ENCODE measurements around the gene ARPC5. TPM values are rescaled to one million over a fixed set of nuclear protein-coding genes. Genes with fewer than 3 reads are reported as not detected.

ARPC5 gene
- polyA plus RNA-seq, 1 experiment = 293 TPM

DNA sequence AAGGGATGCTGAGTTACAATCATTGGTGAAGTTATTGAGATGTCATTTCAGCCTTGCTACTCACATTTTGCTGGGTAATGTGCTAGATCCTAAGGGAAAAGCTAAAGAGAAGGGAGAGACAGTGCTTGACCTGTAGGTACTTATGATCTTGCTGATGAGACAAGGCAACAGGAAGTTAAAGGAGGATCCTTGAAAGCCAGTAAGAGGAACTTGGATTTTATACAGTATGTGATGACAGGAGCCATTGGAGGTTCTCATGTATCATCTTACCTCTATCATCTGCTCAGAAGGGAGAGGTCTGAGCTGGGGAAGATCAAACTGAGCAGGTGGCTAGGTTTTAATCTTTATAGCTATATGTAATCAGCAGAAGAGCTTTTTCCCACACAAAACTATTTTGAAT lies 11.2 kb upstream of the ARPC5 start:
- CTCF ChIA-PET = interaction anchor here (0.6 to 5.3 kb wide), 4 partner anchors 9 to 1010 kb away, joined by 3 to 46 read pairs (median 20); no protein-coding TSS in a partner anchor
- Histone ChIP-seq H3K9me3 (ENCODE audit: control insufficient read depth, insufficient read depth, low read length) (no peaks in the 10 kb centered on the region), H3K27me3 (ENCODE audit: control insufficient read depth, insufficient read depth, low read length) (no peaks in the 10 kb centered on the region), H3K27ac (ENCODE audit: low read depth, low read length) (no peak overlapping the region), H3K4me3 (ENCODE audit: low read depth, low read length) (no peak overlapping the region)
- no peak for DNase-seq (ENCODE audit: low read depth, low spot score)
- TF ChIP-seq CTCF (IDR thresholded peaks at IDR 0.05; ENCODE audit: low read depth, low read length) = no peak
- POLR2A ChIA-PET = no interaction called here

- no peak for DNase-seq (ENCODE audit: low read depth, low spot score)
- Histone ChIP-seq H3K4me3 (ENCODE audit: low read depth, low read length) (no peak overlapping the region), H3K27ac (ENCODE audit: low read depth, low read length) (no peak overlapping the region), H3K27me3 (ENCODE audit: control insufficient read depth, insufficient read depth, low read length) (no peaks in the 10 kb centered on the region), H3K9me3 (ENCODE audit: control insufficient read depth, insufficient read depth, low read length) (no peaks in the 10 kb centered on the region)
- POLR2A ChIA-PET = no interaction called here
- TF ChIP-seq CTCF (IDR thresholded peaks at IDR 0.05; ENCODE audit: low read depth, low read length) = no peak
- CTCF ChIA-PET = interaction anchor here (1.0 to 5.3 kb wide), 4 partner anchors 10 to 271 kb away, joined by 3 to 46 read pairs (median 18); no protein-coding TSS in a partner anchor
These were observed 9.9 kb upstream of the ARPC5 start for GRCh38 chr1:183645531-183645930.

DNA sequence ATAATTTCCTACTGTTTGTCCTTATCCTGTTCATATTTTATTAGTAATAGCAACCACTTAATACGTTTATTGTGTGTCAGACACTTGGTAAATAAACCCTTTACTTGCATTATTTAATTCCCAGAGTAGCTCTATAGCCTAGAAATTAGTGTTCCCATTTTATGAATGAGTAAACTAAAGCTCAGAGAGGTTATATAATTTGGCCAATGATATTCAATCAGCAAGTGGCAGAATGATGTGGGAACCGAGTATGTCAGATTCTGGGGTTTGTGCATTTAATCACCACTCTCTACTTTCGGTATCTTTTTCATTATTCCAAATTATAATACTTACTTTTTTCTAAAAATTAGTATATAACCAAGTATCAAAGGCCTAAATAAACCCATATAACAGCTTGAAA lies 6.6 kb upstream of the ARPC5 start:
- TF ChIP-seq CTCF (IDR thresholded peaks at IDR 0.05; ENCODE audit: low read depth, low read length) = no peak
- POLR2A ChIA-PET = no interaction called here

GRCh38 chr1:183640193-183640592 lies 4.6 kb upstream of the ARPC5 start:
- ChIA-PET CTCF (interaction anchor here (0.6 to 1.8 kb wide), 2 partner anchors 276 to 691 kb away, joined by 3 to 4 read pairs; no protein-coding TSS in a partner anchor), POLR2A (no interaction called here)
- Histone ChIP-seq H3K27me3 (ENCODE audit: control insufficient read depth, insufficient read depth, low read length) (no peaks in the 10 kb centered on the region), H3K9me3 (ENCODE audit: control insufficient read depth, insufficient read depth, low read length) (no peaks in the 10 kb centered on the region), H3K4me3 (ENCODE audit: low read depth, low read length) (no peak overlapping the region), H3K27ac (ENCODE audit: low read depth, low read length) (no peak overlapping the region)
- no peak for TF ChIP-seq CTCF (IDR thresholded peaks at IDR 0.05; ENCODE audit: low read depth, low read length)
- no peak for DNase-seq (ENCODE audit: low read depth, low spot score)

More for the DNA sequence above, 6.6 kb upstream of the ARPC5 start:
- H3K9me3 ChIP-seq (ENCODE audit: control insufficient read depth, insufficient read depth, low read length) = no peaks in the 10 kb centered on the region
- no peak overlapping the region for H3K27ac ChIP-seq (ENCODE audit: low read depth, low read length)
- H3K27me3 ChIP-seq (ENCODE audit: control insufficient read depth, insufficient read depth, low read length) = no peaks in the 10 kb centered on the region
- CTCF ChIA-PET = interaction anchor here (1.1 to 1.7 kb wide), 2 partner anchors 13 to 274 kb away, joined by 3 to 7 read pairs; no protein-coding TSS in a partner anchor
- DNase-seq (ENCODE audit: low read depth, low spot score) = no peak
- no peak overlapping the region for H3K4me3 ChIP-seq (ENCODE audit: low read depth, low read length)

- no peak for DNase-seq (ENCODE audit: low read depth, low spot score)
- POLR2A ChIA-PET = no interaction called here
- Histone ChIP-seq H3K27me3 (ENCODE audit: control insufficient read depth, insufficient read depth, low read length) (no peaks in the 10 kb centered on the region), H3K9me3 (ENCODE audit: control insufficient read depth, insufficient read depth, low read length) (no peaks in the 10 kb centered on the region), H3K4me3 (ENCODE audit: low read depth, low read length) (no peak overlapping the region), H3K27ac (ENCODE audit: low read depth, low read length) (no peak overlapping the region)
- TF ChIP-seq CTCF (IDR thresholded peaks at IDR 0.05; ENCODE audit: low read depth, low read length) = no peak
- CTCF ChIA-PET = interaction anchor here (0.6 to 2.3 kb wide), 5 partner anchors 11 to 341 kb away, joined by 3 to 19 read pairs (median 4); no protein-coding TSS in a partner anchor
These were observed 3.2 kb upstream of the ARPC5 start for GRCh38 chr1:183638649-183639387.
